ENCODE data around the gene N4BP2L1.
A peak's percentile ranks its signal among the peaks of the same experiment; 100 is the strongest.

Gene N4BP2L1

DNA sequence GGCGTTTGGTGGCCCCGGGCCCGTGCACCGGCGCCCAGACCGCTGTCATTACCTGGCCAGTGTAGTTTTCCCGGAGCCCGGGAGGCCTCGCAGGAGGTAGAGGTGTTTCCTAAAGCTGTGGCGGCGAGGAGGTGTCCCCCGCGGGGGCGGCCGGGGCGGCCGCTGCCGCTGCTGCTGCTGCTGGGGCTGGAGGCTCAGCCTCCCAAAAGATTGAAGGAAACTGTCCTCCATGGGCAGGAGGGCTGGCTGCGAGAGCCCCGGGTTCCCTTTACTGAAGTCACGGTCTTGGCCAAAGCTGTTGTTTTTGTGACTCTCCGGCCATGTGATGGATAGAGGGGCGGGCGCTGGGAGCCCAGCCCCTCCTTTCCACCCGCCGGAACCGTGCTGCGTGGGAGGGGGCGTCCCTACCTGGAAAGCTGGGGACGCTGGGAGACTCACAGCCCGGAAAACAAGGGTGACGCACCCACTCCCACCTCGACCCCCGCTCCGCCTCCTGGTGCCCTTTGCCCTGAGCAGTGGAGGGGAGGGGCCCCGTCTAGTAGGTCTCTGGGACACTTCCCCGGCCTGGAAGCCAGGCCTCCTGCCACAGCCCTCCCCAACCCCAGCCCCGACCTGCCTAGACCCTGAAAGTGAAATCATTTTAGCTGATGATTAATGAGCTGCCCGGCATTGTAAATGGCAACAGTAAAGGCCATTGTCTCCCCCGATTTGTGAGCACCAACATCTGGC lies at the start of gene N4BP2L1:
Gene N4BP2L1, minus strand, starts transcription at position 279 of the 729 bp plus-strand sequence. Its CDS starts 48 bp downstream, at position 231.
- DNase-seq, result peak; percentile 52 to 95 (median 76)
- intact Hi-C loops (cut with DNase I), result loop anchor here (2.0 to 10.0 kb wide), 2 partner anchors 111 to 113 kb away; partner anchors contain the start of genes BRCA2, N4BP2L2 and ZAR1L

GRCh38 chr13:32476892-32477291 lies 49.0 kb upstream of the N4BP2L1 start:
- no peak for DNase-seq
- intact Hi-C loops (cut with DNase I), result no loop called here

GRCh38 chr13:32476021-32476731 lies 48.2 kb upstream of the N4BP2L1 start:
- intact Hi-C loops (cut with DNase I), result no loop called here
- no peak for DNase-seq

GRCh38 chr13:32474999-32475792 lies 47.3 kb upstream of the N4BP2L1 start:
- intact Hi-C loops (cut with DNase I), result no loop called here
- no peak for DNase-seq

DNA sequence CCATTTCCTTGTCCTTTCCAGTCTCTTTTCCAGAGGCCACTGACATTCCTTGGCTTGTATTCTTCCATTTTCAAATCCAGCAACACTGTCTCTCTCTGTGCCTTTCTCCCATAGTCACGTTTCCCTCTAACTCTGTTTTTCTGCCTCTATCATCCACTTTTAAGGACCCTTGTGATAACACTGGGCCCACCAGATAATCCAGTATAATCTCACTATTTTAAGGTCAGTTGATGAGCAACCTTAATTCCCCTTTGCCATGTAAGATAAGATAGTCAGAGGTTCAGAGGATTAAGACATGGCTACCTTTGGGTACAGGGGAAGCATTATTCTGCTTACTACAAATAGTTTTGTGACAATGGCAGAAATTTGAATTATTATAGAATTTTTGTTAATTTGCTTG lies 45.7 kb upstream of the N4BP2L1 start:
- DNase-seq, result no peak
- intact Hi-C loops (cut with DNase I), result no loop called here

- no peak for DNase-seq
- intact Hi-C loops (cut with DNase I), result no loop called here
Observed at GRCh38 chr13:32472194-32472621, 44.3 kb upstream of the N4BP2L1 start.

GRCh38 chr13:32471187-32471922 lies 43.4 kb upstream of the N4BP2L1 start:
- DNase-seq, result peak; percentile 36 to 95 (median 68)
- intact Hi-C loops (cut with DNase I), result no loop called here

DNA sequence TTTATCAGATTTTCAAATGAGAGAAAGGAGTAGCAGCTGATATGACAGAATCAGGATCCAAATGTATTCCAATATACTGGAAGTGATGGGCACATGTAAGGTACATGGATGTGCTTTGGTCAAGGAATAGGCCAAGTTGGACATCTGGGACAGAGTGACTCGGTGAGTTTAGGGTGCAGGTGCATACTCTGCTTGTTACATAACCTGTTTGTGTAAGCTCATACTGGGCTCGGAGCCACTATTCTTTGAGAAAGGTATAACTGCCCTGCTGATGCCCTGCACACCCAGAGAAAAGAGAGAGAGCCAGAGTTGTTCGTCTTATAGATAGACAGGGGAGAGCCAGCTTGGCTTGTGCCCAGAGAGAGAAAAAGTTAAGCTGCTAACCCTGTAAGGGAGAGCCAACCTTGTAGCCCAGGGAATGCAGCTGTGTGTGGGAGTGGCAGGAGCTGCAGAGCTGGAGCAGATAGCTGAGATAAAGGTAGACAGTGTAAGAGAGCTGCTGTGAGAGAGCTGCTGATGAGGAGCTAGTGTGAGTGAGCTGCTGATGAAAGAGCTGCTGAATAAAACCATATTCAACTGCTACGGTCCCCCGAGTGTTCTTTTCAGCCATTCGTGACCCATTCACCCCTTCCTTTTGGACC lies 40.7 kb upstream of the N4BP2L1 start:
- no peak for DNase-seq
- intact Hi-C loops (cut with DNase I), result no loop called here

GRCh38 chr13:32456591-32456990 lies 28.7 kb upstream of the N4BP2L1 start:
- intact Hi-C loops (cut with DNase I), result no loop called here
- DNase-seq, result no peak

- no peak for DNase-seq
- intact Hi-C loops (cut with DNase I), result no loop called here
Observed at GRCh38 chr13:32455594-32455903, 27.6 kb upstream of the N4BP2L1 start.

GRCh38 chr13:32454886-32455593 lies 27.1 kb upstream of the N4BP2L1 start:
- DNase-seq, result no peak
- intact Hi-C loops (cut with DNase I), result no loop called here

- no peak for DNase-seq
- intact Hi-C loops (cut with DNase I), result no loop called here
Observed at GRCh38 chr13:32453981-32454380, 26.1 kb upstream of the N4BP2L1 start.

- intact Hi-C loops (cut with DNase I), result no loop called here
- no peak for DNase-seq
Observed at GRCh38 chr13:32448972-32449371, 21.0 kb upstream of the N4BP2L1 start.

GRCh38 chr13:32447894-32448623 lies 20.1 kb upstream of the N4BP2L1 start:
- intact Hi-C loops (cut with DNase I), result no loop called here
- no peak for DNase-seq

GRCh38 chr13:32446773-32447465 lies 19.0 kb upstream of the N4BP2L1 start:
- DNase-seq, result no peak
- intact Hi-C loops (cut with DNase I), result no loop called here

- DNase-seq, result no peak
- intact Hi-C loops (cut with DNase I), result no loop called here
Observed at GRCh38 chr13:32446220-32446619, 18.3 kb upstream of the N4BP2L1 start.

GRCh38 chr13:32445461-32445860 lies 17.5 kb upstream of the N4BP2L1 start:
- no peak for DNase-seq
- intact Hi-C loops (cut with DNase I), result no loop called here

GRCh38 chr13:32443111-32443510 lies 15.2 kb upstream of the N4BP2L1 start:
- intact Hi-C loops (cut with DNase I), result loop anchor here (5.0 kb wide), 1 partner anchor 61 kb away; no protein-coding TSS in a partner anchor
- DNase-seq, result peak in 1 of 10 donors; percentile 30
